HuH-7.5 (cell line): ENCODE results near the gene KIF17.
"Not testable (repeated sequence)": the region's sequence is repeated elsewhere in the genome, so short reads cannot be mapped to it uniquely, and the experiment has no call there.

Experiments used
- DNase-seq: peaks from one replicate; pipeline ENCODE4 v3.0.0; 2011; ENCODE audit warnings: low spot score

The KIF17 gene

GRCh38 chr1:20727746-20728316, 10.0 kb upstream of the KIF17 start:
- DNase-seq, result no peak

- no peak for DNase-seq
Measured at GRCh38 chr1:20726932-20727745, 9.3 kb upstream of the KIF17 start.

DNA sequence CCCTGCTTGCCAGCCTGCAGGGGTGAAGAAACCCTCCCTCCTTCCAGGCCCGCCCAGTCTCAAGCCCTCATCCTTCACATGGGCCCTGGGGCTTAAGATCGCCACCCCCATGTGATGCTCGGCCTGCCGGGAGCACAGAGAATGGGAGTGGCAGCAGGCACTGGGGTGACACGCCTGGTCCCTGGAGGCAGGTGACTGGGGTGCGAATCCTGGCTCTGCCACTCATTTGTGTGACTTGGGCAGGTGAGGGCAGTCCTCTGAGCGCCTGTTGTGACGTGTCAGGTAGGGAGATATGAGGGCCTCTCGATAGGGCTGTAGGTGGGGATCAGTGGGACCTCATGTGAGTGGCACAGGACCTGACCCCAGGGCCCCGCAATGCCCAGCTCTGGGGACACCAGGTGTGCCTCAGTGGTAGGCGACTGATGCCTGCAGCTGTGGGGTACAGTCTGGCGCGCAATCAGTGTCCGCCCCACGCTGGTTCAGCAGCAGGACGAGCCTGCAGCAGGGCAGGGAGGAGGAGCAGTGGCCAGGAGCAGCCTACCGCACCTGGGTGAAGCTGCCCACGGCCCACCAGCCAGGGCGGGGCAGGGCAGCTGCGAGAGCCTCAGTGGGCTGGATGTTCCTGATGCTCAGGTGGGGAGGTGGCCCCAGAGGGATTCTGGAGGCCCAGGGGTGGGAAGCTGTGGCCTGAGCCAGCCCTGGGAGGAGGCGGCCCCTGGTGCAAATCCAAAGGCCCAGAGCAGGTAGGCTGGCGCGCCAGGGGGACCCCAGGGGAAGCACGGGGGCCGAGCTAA, 8.5 kb upstream of the KIF17 start:
- DNase-seq, result no peak

DNA sequence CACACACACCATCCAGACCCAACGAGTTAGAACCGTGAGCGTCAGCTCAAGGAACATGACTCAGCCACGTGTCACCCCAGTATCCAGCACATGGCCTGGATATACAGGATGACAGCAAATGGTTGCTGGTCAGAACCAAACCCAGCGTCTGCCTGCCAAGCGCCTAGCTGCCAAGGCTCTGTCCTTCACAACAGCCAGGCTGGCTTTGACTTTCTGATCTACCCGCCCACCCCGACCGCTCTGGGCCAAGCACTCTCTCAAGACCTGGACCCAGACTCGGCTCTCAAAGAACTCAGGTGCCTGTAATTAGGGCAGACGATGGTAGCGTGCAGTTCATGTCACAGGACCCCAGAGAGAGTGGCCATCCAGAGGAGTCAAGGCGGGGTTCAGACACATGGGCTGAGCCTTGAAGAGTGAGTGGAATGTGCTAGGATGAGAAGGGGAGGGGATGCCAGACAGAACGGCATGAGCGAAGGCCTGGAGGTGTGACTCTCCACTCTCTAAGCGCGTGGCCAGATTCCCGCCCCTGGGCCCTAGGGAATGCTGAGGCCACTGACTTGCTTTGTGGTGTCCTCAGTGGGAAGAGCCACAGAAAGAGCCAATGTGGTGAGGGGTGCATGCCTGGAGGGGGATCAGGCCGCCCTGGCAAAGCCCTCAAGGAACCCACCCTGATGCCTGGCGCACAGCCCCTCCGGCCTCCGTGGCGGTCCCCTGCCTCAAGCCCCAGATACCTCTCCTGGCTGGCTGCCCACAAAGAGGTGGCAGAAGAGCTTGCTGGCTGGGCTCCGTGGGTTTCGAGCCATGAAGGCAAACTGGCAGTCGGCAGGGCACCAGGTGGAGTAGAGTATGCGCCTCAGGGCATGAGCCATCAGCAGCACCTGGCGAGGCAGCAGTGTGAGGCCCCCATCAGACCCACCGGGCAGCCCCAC, 7.6 kb upstream of the KIF17 start:
- no peak for DNase-seq

DNA sequence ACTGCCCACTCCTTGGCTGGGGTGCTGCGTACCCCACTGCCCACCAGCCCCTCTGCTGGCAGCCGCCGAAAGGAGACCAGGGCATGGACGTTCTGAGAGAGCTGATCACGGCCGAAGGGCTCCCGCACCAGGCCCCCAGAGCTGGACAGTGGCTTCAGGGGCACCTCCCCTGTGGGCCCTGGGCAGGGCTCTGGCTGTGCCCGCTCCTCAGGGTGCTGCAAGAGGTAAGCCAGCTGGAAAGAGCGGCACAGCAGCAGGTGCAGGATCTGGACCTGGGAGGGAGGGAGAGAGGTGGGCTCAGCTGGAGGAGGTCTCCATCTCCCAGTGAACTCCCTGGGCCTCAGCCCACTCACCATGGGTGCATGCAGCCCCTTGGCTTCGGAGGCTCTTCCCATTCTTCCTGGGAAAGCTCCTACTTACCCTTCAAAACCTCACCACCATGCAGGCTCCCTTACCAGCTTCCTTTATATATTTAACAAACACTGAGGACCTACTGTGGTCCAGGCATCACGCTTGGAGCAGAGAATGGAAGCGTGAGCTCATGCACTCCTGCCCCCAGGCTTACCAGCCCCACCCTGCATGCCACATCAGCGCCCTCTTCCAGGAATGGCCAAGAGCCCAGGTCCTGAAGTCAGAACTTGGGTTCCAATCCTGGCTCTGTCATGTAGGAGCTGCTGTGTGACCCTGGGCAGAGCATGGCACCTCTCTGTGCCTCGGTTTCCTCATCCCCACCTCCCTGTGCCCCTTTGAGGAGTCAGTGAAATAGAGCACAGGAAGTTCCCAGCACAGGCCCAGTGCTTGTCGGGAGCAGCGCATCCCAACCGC, 6.8 kb upstream of the KIF17 start:
- DNase-seq, result no peak

GRCh38 chr1:20723537-20724363, 5.9 kb upstream of the KIF17 start:
- DNase-seq, result no peak

- no peak for DNase-seq
Measured at GRCh38 chr1:20723159-20723536, 5.3 kb upstream of the KIF17 start.

GRCh38 chr1:20721117-20722061, 3.6 kb upstream of the KIF17 start:
- no peak for DNase-seq

DNA sequence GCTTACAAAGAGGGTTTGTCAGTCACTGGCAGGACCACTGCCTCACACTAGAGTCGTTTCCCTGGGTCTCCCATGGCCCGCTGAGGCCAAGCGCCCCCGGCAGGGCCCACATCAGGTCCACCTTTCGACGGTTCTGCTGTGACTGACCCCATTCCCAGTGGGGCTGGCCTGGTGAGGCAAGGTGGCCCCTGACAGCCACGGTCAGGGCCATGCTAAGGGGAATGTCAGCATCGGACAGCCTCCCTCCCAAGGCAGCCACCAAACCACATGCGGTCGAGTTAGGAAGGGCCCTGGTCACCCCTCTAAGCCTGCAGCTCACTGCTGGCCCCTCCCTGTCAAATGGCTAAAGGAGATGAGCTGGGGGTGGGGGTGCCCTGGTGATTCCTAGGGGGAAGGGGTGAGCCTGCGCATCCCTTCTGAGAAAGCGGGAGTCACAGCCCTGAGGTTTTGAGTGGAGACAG, 2.9 kb upstream of the KIF17 start:
- DNase-seq, result no peak

GRCh38 chr1:20719871-20720620, 2.2 kb upstream of the KIF17 start:
- DNase-seq, result no peak

DNA sequence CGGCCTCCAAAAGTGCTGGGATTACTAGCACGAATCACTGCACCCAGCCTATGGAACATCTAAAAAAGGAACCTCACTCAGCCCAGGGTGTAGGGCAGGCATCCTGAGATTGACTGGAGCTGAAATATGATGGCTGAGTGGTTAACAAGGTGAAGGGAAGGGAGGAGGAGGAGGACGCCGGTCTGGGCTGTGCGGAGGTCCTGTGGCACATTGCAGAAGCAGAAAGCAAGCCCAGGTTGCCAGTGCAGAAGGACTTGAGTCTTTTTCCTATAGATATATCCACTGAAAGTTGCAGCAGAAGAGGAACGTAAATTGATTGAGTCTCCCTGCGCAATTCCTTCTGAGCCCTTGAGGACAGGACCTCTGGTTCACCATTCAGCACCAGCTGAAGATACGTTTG, 1.5 kb upstream of the KIF17 start:
- DNase-seq, result no peak

- not testable (repeated sequence) for DNase-seq
Measured at GRCh38 chr1:20718343-20718882, 606 bp upstream of the KIF17 start.

DNA sequence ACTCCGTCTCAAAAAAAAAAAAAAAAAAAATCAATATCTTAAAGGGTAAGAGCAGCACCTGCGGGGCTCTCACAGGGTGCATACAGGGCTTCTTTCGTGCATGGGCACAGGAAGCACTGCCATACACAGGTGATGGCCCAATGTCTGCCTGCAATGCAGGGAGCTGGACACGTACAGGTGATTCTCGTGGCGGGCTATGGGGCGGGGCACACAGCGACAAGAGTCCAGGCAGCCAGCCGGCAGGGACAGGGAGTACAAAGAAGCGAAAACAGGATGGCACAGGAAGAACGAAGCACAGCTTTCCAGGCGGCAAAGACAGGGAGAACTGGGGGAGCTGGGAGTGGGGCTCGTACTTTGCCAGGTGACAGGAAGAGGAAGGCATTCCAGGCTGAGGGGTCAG, 1.6 kb downstream of the KIF17 start:
- DNase-seq, result no peak

- no peak for DNase-seq
Measured at GRCh38 chr1:20715406-20715805, 2.4 kb downstream of the KIF17 start.

- no peak for DNase-seq
Measured at GRCh38 chr1:20713440-20713839, 4.4 kb downstream of the KIF17 start.

- DNase-seq, result no peak
Measured at GRCh38 chr1:20712215-20712577, 5.6 kb downstream of the KIF17 start.

DNA sequence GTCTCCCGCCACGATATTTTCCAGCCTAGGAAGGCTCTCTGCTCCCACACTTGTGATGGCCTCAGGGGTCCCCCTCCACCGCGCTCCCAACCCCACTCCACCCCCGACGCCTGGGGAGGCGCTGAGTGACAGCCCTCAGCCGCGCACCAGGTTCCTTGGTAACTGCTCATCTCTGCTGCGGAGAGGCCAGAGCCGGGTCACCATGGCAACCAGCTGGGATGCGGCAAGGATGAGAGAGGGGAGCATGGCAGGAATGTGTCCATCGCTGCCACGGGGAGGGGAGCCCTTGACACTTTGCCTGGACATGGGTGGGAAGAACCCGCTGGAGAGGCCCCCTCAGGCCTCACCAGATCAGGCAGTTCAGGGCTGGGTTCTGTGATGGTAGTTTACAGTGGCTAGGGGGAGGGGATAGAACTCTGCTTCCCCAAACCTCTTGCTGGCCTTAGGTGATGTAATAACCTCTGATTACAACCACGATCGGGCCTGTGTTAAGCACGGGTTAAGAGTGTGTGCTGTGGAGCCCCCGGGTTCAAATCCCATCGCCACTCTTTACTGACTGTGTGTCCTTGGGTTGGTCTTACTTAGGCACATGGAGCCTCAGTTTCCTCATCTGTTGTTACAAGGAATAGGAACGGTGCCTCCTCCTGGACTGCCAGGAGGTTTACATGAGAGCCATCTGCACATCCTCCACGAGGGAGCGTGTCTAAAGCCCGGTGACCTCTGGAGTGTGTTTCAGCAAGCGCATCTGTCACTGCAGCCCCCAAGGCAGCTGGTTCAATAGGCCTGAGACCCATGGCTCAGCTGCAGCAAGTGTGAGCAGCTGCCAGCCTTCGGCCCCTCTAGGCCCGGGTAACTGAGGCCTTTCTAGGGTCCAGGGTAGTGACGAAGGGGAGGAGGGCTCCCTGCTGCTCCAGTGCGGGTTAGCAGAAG, 6.3 kb downstream of the KIF17 start:
- DNase-seq, result no peak
